Kidney glomerular epithelial cell (primary cell): ENCODE results near the gene FAM13B.
"Not testable (repeated sequence)": the region's sequence is repeated elsewhere in the genome, so short reads cannot be mapped to it uniquely, and the experiment has no call there.

Experiments used
- DNase-seq: peaks from one replicate; lab custom pipeline; 2025; lab: John Stamatoyannopoulos, UW

The FAM13B gene

DNA sequence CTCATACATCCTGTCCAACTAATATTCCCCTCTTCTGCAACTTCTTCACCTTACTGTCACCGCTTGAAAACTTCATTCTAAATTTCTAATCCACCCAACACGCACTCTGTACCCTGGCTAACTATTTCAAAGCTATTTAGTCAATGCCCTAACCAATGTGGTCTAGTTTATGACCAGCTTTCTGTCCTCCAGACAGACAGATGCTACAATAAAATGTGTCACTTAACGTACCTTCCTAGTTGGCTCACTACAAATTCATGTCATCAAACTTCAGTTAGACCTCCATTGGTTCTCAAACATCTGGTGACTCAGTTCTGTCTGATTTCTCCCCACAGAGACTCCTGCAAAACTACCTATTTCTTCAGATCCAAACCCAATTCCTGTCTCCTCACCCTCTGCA is 57.7 kb downstream of the FAM13B start:
- DNase-seq: no peak

DNA sequence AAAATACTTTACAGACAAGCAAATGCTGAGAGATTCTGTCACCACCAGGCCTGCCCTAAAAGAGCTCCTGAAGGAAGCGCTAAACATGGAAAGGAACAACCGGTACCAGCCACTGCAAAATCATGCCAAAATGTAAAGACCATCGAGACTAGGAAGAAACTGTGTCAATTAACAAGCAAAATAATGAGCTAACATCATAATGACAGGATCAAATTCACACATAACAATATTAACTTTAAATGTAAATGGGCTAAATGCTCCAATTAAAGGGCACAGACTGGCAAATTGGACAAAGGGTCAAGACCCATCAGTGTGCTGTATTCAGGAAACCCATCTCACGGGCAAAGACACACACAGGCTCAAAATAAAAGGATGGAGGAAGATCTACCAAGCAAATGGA is 62.5 kb downstream of the FAM13B start:
- not testable (repeated sequence) for DNase-seq

DNA sequence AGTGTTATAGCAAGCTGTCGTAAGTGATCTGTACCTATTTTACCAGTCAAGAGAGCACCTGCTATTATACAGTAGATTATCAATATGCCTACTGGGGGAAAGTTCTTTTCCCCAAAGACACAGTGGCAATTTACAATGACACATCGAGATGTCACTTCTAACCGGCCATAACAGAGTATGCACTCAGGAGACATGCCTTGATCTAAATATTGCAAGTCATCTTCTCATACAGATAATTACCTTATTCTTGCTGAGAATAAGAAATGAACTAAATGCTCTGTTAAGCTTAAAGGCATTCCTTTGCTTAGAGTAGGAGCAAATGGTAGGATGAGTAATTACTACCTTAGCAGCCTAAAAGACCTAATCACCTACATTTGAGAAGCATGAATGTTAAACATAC is 72.1 kb downstream of the FAM13B start:
- peak; percentile 17 for DNase-seq

DNA sequence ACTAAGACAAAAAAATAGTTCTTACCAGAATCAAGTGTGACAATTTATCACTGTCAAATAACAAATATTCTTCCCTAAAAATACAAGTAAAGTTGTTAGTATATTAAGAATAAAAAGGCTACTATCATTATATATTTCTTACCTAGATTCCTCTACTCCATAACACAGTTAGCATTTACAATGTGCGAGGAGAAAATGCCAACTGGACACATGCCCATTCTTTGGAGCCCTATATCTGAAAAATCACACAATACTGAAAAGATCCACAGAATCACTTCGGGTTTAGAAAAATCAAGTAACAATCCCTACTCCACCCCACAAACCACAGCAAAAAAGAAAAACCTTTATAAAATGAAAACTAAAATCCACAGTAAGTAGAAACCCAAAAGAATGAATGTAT is 72.7 kb downstream of the FAM13B start:
- DNase-seq: no peak

DNA sequence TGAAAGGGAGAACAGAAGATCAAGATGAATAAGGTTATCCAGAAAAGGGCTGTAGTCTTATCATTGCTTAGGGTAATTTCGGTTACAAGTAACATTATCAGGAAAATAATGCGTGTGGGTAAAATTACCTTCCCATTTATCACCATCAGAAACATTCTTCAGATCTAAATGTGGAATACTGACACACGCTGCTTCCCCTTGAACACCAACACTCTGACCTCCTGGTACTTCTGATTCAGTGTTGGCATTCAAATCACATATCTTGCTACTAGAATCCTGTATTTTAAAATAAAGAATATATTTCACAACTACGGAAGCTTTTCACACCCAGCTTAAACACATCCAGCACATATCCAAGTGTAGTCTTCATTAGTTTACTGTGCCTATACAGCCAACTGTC is 73.4 kb downstream of the FAM13B start:
- no peak for DNase-seq

DNA sequence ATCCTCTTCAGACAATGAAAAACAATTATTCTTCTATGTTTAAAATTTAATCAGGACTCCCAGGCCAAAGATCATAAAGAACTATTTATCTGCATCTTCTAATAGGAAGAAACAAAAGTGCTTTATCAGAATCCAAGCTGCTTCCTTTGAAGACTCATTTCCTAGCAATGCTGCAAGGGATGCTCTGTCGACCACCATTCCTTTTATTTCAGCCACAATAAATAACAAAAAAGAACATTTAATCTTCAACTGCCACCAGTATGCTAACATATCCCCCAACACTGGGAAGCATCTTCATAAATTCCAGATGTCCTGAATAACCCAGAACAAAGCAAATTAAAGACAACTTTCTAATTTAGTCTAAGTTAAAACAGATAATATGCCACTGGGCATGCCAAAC is 74.9 kb downstream of the FAM13B start:
- DNase-seq: no peak

DNA sequence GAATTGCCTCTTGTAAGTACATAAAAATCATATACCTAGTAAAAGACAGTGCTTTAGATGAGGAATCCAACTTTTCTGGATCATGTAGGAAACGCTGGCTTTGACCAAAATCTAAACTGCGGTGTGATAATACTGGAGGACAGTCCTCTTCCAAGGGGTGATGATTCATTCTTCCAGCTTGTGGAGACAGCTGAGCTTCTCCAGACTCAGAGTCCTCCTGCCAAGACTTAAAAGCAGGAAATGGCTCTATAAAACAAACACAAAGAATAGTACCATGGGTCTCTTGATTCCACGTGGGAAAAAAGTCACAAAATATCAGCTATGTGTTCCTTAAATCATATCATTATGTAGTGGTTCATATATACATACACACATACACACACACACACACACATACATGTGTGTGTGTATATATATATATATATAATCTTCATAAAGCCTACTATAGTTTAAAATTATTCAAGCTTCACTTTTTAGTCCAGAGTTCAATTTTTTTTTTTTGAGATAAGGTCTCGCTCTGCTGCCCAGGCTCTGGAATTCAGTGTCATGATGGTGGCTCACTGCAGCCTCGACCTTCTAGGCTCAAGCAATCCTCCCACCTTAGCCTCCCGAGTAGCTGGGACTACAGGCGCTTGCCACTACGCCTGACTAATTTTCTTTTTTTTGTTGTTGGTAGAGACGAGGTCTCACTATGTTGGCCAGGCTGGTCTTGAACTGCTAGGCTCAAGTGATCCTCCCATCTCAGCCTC is 78.6 kb downstream of the FAM13B start:
- peak; percentile 59 for DNase-seq

DNA sequence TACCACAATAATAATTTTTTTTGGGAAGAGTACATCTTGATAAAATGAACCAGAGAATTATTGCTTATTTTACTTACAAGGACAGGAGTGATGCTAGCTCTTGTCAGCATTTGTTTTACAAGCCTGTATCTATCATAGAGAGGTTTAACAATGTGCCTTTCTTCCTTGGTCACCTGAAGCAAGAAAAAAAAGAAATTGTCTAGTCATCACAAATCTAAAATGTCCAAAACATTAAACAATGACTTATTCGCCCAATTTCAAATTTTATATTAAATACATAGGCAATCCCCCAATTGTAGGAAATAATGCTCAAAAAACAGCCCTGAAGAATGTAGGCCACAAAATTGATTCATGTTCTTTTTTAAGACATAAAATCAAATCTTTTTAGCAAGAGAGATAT is 87.1 kb downstream of the FAM13B start:
- DNase-seq: no peak

DNA sequence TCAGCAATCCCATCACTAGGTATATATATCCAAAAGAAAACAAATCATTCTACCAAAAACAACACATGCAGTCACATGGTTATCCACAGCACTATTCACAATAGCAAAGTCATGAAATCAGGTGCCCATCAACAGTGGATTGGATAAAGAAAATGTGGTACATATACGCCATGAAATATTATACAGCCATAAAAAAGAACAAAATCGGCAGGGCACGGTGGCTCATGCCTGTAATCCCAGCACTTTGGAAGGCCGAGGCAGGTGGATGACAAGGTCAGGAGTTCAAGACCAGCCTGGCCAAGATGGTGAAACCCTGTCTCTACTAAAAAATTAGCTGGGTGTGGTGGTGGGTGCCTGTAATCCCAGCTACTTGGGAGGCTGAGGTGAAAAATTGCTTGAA is 88.6 kb downstream of the FAM13B start:
- DNase-seq: not testable (repeated sequence)

DNA sequence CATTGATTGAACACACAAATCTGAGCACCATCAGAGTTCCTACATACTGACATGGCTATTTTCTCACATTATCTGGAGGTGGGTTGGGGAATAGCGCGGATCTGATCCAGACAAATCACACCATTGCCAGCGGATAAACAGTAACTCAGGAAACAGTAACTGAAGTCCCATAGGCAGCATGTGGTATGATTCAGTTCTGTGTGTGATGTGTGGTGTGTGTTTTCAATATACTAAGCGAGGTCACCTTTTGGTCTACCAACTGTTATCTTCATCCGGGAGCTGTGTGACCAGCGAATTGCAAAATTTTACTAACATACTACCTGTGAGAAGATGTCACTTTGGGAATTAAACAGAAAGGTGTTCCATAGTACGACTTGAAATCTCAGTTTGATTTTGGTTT is 93.5 kb downstream of the FAM13B start:
- DNase-seq: no peak

DNA sequence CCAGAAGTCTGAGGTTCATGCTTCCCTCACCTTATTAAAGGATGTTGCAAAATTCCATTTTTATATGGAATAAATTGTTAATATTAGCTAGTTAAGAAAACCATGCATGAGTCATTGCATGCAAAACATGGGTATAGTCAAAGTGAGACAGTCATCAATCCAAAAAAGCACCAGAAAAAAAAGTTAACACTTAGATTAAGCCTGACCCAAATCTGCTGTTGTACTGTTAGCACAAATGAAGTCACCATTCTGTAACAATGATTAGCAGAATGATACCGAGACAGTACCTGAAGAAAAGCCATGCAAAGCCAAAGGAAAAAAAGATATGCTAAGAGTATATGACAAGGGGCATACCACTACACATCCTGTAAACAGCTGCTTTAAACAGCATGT is 94.1 kb downstream of the FAM13B start:
- DNase-seq: no peak

DNA sequence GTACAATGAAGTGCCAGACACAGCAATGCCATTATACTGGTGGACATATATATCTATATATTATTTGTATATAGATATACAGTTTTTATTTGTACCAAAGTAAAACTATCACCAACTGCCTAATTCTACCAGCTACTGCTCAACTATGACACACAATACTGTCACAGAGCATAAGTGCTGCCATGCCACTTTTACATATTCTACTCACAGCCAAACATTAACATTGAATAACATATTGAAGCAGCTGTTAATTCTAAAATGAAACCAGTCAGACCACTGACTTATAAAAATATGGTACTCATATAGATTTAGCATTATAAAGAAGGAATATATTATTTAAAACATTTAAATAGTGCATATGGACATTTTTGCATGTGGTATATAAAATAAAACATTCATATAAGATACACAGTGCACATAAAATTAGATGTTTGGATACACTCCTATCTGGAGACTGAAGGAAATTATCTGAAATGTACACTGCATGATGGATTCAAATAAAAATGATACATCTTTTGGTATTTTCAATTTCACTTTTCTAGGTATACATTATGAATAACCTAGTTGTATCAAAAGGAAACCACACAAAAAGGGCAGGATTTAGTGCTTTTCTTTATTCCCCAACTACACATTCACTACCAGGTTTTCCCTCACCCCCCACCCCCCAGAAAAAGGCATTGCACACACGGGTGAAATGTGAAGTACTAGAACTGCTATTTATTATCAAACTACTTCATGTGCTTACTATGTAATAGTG is 94.7 kb downstream of the FAM13B start:
- no peak for DNase-seq

DNA sequence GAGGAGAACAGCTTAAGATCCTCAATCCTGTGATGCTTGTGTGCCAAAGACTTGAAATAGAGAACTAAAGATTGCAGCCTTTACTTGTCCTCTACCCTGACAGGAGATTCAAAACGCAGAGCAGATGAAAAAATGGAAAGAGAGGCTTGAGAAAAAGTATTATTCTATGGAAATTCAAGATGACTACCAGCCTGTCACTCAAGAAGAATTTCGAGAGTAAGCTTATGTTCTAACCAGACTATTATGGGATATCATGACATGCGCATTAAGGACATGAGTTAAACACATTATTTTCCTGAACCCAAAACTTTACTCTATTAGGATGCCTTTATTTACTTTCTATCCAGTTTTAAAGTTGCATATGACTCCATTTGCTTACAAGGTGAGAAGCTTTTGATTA is 97.2 kb downstream of the FAM13B start:
- DNase-seq: no peak

DNA sequence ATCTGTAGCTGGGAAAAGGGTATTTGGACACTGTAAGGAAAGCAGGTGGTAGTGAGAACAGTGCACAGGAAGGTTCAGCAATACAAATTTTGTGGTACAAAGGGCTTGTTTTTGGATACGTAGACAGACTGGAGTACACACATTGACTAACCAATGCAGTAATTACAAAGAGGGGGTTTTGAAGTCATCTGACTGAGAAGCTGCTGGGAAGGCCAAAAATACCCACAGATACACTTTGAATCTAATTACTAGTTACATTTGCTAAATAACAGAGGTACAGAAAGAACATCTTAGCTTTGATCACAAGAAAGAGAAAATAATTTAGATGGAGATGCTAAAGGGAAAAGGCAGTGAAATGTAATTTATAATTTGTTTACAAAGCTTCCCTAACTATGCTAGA is 97.7 kb downstream of the FAM13B start:
- DNase-seq: no peak

DNA sequence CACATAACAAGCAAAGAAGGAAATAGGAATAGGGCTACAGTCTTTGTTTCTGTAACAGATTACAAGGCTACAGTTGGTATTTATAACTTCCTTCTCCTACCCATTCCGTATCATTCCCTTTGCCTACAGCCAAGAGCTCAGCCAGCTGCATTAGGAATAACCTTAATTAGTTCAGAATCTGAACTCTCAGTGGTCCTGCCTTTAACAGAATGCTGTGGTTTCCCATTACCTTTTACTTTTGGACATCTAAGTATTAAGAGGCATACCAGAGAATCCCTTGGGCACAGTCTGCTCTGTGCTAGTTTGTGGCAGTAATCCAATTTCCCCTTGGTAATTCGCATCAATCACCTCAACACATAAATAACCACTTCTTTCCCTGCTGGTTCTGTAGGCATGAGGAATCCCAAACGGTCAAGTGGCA is 99.4 kb downstream of the FAM13B start:
- DNase-seq: no peak

DNA sequence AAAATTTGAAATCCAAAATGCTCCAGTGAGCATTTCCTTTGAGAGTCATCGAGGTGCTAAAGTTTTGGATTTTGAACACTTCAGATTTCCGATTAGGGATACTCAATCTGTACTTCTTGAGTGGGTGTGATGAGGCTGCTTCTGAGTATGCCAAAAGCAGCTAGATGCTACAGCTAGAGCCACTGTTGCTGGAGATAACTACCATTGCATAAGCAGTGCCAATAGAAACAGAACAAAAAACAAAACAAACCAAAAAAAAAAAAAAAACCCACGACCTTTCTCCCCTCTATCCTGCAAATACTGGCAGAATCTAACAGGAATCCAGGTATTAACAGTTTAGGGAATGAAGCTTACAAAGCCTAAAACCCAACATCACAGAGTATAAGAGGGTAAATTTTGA is 100.1 kb downstream of the FAM13B start:
- DNase-seq: no peak

DNA sequence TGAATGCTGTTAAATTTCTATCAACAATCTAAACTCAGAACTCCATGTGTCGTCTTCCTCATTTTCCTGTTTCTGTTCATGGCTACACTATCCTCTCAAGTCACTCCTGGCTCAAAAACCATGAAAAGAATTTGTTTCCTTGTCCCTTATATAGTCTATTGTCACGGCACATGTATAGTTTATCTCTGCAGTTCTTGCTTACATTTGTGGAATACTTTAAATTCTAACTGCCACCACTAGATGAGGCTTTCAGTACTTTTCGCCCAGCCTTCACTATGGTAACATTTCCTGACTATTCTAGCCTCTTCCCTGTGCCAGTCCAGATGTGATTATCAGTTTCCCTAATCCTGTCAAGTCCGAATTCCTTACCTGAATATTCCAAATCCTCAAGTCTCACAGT is 109.0 kb downstream of the FAM13B start:
- no peak for DNase-seq

DNA sequence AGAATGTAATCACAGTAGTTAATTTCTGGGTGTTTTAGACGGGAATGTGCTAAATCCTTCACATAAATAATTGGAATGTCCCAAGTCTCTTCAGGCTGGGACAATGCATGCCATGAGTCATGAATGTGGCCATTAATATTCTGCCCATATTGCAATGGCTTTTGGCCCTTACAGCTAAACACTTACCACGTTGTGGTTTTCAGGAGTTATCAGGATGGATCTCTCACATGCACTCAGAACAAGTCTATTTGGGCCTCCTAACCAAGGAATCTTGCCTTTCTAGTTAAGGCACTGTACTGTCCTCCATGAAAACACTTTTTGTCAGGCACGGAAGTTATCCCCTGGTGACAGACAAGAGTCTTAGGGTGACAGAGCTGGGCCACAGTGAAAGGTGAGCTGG is 110.9 kb downstream of the FAM13B start:
- no peak for DNase-seq

DNA sequence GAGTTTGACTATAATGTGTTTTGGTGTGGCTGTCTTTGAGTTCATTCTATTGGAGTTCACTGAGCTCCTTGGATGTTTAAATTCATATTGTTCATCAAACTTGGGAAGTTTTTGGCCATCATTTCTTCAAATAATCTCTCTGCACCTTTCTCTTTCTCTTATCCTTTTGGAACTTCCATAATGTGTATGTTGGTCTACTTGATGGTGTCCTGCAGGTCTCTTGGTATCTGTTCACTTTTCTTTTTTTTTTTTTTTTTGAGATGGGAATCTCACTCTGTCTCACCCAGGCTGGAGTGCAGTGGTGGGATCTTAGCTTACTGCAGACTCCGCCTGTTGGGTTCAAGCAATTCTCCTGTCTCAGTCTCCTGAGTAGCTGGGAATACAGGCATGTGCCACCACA is 116.0 kb downstream of the FAM13B start:
- no peak for DNase-seq

DNA sequence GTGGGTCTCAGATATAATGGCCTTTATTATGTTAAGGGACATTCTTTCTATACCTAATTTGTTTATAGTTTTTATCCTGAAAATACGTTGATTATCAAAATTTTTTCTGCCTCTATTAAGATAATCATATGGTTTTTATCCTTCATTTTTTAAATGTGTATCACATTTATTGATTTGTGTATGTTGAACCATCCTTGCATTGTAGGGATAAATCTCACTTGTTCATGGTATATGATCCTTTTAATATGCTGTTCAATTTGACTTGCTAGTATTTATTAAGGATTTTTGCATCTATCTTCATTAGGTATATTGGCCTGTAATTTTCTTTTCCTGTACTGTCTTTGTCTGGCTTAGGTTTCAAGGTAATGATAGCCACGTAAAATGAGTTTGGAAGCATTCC is 118.1 kb downstream of the FAM13B start:
- no peak for DNase-seq

DNA sequence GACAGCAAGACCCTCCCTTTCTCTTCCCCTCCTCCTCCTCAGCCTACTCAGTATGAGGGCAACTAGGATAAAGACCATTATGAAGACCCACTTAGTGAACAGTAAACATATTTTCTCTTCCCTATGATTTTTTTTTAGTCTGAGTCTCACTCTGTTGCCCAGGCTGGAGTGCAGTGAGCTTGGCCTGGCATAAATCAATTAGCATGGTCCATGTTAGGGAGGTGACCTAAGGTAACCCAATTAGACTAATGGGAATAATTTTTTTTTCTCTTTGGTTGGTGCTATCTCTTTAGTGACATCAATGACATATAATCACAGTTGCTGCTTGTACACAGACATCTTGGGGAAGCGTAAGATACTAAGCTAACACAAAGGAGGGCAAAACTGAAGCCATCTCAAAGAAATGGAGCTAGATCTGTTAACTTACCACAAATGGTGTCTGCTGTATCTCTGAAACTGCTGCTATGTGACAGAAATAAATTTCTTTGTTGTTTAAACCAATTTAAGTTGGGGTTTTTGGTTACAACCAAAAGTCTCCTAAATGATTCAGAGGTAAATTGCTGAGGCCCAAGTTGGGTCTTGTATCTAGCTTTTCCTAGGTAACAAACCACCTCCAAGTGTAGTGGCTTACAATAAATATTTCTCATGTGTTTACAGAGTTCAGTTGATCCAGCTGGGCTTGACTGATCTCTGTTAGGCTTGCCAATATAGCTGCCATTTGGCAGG is 130.3 kb downstream of the FAM13B start:
- no peak for DNase-seq

DNA sequence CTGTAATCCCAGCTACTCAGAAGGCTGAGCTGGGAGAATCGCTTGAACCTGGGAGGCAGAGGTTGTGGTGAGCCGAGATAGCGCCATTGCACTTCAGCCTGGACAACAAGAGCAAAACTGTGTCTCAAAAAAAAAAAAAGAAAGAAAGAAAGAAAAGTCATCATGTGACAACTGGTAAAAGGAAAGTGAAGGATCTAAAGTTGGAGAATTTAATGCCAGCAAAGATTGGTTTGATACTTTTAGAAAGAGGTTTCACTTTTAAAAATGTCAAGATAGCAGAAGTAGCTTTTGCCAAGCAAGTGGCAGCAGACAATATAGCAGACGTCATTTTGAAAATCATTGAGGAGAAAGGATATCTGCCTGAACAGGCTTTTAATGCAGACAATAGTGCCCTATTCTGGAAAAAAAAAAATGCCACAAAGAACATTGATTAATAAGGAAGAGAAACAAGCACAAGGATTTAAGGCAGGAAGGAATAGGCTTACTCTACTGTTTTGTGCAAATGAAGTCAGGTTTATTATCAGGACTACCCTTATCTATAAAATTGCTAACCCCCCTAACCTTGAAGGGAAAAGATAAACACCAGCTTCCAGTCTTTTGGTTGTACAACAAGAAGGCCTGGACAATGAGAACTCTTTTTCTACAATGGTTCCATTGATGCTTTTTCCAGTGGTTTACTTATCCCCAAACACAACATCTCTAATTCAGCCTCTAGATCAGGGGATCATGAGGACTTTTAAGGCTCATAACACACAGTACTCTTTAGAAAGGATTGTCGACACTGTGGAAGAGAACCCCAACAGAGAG is 131.7 kb downstream of the FAM13B start:
- DNase-seq: no peak
